Peyer's patch (tissue), 4 donors: Measurements from ENCODE around the gene DCAF8L2. TPM values are rescaled to one million over a fixed set of nuclear protein-coding genes. Genes with fewer than 3 reads are reported as not detected.
"Not testable (repeated sequence)": the region's sequence is repeated elsewhere in the genome, so short reads cannot be mapped to it uniquely, and the experiment has no call there.

ENCODE experiments used
- DNase-seq, 3 donors: peaks; one replicate each; pipeline ENCODE4 v3.0.0-alpha.2; 2017 to 2019
- H3K27ac ChIP-seq, 4 donors: fragments of 200-600 bp; sonication (generic); one replicate each; pipeline ENCODE4 v1.5.1; 2016 to 2019
- H3K27me3 ChIP-seq, 2 donors: fragments of 200-600 bp; sonication (generic); one replicate each; pipeline ENCODE4 v1.5.1; 2019
- H3K36me3 ChIP-seq, 3 donors: fragments of 200-600 bp; sonication (generic); one replicate each; pipeline ENCODE4 v1.5.1; 2016 to 2019
- H3K4me1 ChIP-seq, 4 donors: fragments of 200-600 bp; sonication (generic); one replicate each; pipeline ENCODE4 v1.5.1; 2016 to 2019
- H3K4me3 ChIP-seq, 4 donors: fragments of 200-600 bp; sonication (generic); 1 replicate in 3 of 4; 2 replicates in 1 of 4; pipeline ENCODE4 v1.5.1; 2016 to 2019; ENCODE audit warnings: mild to moderate bottlenecking in 1 of 4
- H3K9me3 ChIP-seq, 4 donors: fragments of 200-600 bp; sonication (generic); one replicate each; pipeline ENCODE4 v1.5.1; 2016 to 2019; ENCODE audit warnings: mild to moderate bottlenecking in 1 of 4
- CTCF ChIP-seq, 6 experiments: fragments of 450-650 bp in 4 of 6; fragments of 200-600 bp in 2 of 6; sonication (generic) in 1 of 6; IDR thresholded peaks; one replicate each; pipeline ENCODE4 v1.5.1; 2017 to 2019; ENCODE audit warnings: antibody characterized with exemption in 6 of 6, mild to moderate bottlenecking in 3 of 6, moderate library complexity in 1 of 6
- POLR2A ChIP-seq, 2 donors: fragments of 450-650 bp; IDR thresholded peaks; one replicate each; pipeline ENCODE4 v1.5.1; 2017; ENCODE audit warnings: antibody characterized with exemption in 2 of 2, mild to moderate bottlenecking in 2 of 2, moderate library complexity in 2 of 2
- total RNA-seq, 4 donors: library from RNA; depleted of rRNA; stranded (reverse); fragments of >200 nt; gene quantifications; one replicate each; pipeline ENCODE4 v1.1.0, GENCODE V29; 2016

Gene DCAF8L2
- total RNA-seq: not detected

- H3K4me1 ChIP-seq: no peaks in the 10 kb centered on the region
- TF ChIP-seq POLR2A (IDR thresholded peaks at IDR 0.05): no peak
- no peak for TF ChIP-seq CTCF (IDR thresholded peaks at IDR 0.05)
- H3K36me3 ChIP-seq: no peaks in the 10 kb centered on the region
- no peak within 1 kb of the TSS for H3K27ac ChIP-seq
- H3K27me3 ChIP-seq: no peaks in the 10 kb centered on the region
- H3K4me3 ChIP-seq: no peak within 1 kb of the TSS
- no peaks in the 10 kb centered on the region for H3K9me3 ChIP-seq
- DNase-seq: no peak
These were observed at the start of gene DCAF8L2 for GRCh38 chrX:27590044-27590443. Gene DCAF8L2, plus strand, starts transcription at chrX:27590344. Its CDS starts 156,552 bp downstream, at chrX:27746896.

- not testable (repeated sequence) for H3K27me3 ChIP-seq, H3K4me1 ChIP-seq, H3K36me3 ChIP-seq, H3K9me3 ChIP-seq, H3K27ac ChIP-seq, DNase-seq, H3K4me3 ChIP-seq
These were observed 49.0 kb upstream of the DCAF8L2 start for GRCh38 chrX:27541161-27541560.

GRCh38 chrX:27548624-27549023 is 41.5 kb upstream of the DCAF8L2 start:
- Histone ChIP-seq H3K27ac (no peak overlapping the region), H3K36me3 (no peaks in the 10 kb centered on the region), H3K9me3 (no peaks in the 10 kb centered on the region), H3K4me3 (no peak overlapping the region), H3K27me3 (no peaks in the 10 kb centered on the region), H3K4me1 (no peaks in the 10 kb centered on the region)
- TF ChIP-seq CTCF (IDR thresholded peaks at IDR 0.05) (no peak), POLR2A (IDR thresholded peaks at IDR 0.05) (no peak)
- no peak for DNase-seq

GRCh38 chrX:27549688-27550087 is 40.5 kb upstream of the DCAF8L2 start:
- no peaks in the 10 kb centered on the region for H3K9me3 ChIP-seq
- no peaks in the 10 kb centered on the region for H3K36me3 ChIP-seq
- no peaks in the 10 kb centered on the region for H3K27me3 ChIP-seq
- no peak for DNase-seq
- TF ChIP-seq CTCF (IDR thresholded peaks at IDR 0.05) (no peak), POLR2A (IDR thresholded peaks at IDR 0.05) (no peak)
- H3K4me1 ChIP-seq: no peaks in the 10 kb centered on the region
- H3K4me3 ChIP-seq: no peak overlapping the region
- H3K27ac ChIP-seq: no peak overlapping the region

- no peak for DNase-seq
- H3K27me3 ChIP-seq: no peaks in the 10 kb centered on the region
- no peak overlapping the region for H3K27ac ChIP-seq
- H3K4me1 ChIP-seq: no peaks in the 10 kb centered on the region
- TF ChIP-seq CTCF (IDR thresholded peaks at IDR 0.05) (peak in 3 of 6 experiments; percentile 36 to 46 (median 42)), POLR2A (IDR thresholded peaks at IDR 0.05) (no peak)
- H3K36me3 ChIP-seq: no peaks in the 10 kb centered on the region
- no peak overlapping the region for H3K4me3 ChIP-seq
- H3K9me3 ChIP-seq: no peaks in the 10 kb centered on the region
These were observed 34.6 kb upstream of the DCAF8L2 start for GRCh38 chrX:27555514-27555913.

- no peak for TF ChIP-seq POLR2A (IDR thresholded peaks at IDR 0.05)
- TF ChIP-seq CTCF (IDR thresholded peaks at IDR 0.05): no peak
- Histone ChIP-seq H3K27me3 (no peaks in the 10 kb centered on the region), H3K4me3 (no peak overlapping the region), H3K4me1 (no peaks in the 10 kb centered on the region), H3K36me3 (no peaks in the 10 kb centered on the region), H3K9me3 (no peaks in the 10 kb centered on the region), H3K27ac (no peak overlapping the region)
- DNase-seq: no peak
These were observed 24.2 kb upstream of the DCAF8L2 start for GRCh38 chrX:27565992-27566391.
